Tracheal epithelial cell (primary cell): ENCODE data around the gene IFNK. TPM values are rescaled to one million over a fixed set of nuclear protein-coding genes. Genes with fewer than 3 reads are reported as not detected.

Experiments
- total RNA-seq: library from RNA; depleted of rRNA; stranded (reverse); fragments of >200 nt; gene quantifications from 2 replicates; pipeline ENCODE4 v1.2.1, GENCODE V29; 2014

Gene IFNK, protein sequence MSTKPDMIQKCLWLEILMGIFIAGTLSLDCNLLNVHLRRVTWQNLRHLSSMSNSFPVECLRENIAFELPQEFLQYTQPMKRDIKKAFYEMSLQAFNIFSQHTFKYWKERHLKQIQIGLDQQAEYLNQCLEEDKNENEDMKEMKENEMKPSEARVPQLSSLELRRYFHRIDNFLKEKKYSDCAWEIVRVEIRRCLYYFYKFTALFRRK
- not detected in 2 replicates for total RNA-seq

DNA sequence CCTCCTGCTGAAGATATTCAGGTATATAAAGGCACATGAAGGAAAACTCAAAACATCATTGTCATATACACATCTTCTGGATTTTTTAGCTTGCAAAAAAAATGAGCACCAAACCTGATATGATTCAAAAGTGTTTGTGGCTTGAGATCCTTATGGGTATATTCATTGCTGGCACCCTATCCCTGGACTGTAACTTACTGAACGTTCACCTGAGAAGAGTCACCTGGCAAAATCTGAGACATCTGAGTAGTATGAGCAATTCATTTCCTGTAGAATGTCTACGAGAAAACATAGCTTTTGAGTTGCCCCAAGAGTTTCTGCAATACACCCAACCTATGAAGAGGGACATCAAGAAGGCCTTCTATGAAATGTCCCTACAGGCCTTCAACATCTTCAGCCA, at the start of gene IFNK:
Gene IFNK, plus strand, starts transcription at position 55 of the 400 bp plus-strand sequence. Its CDS starts 47 bp downstream, at position 102.

GRCh38 chr9:27529316-27530278, 5.5 kb downstream of the IFNK start, which contains the start of gene MOB3B:
TSS of gene MOB3B (minus strand) at chr9:27529814. CDS start at chr9:27455550, 74,264 bp downstream.

GRCh38 chr9:27572918-27573633, 49.0 kb downstream of the IFNK start, which contains the start of gene C9orf72:
TSS of gene C9orf72 (minus strand) at chr9:27573481. CDS start at chr9:27567120, 6,361 bp downstream.

Other genes with a start within 250 kb of the IFNK start
- not detected in 2 replicates for gene EQTN, start 227.1 kb upstream of the IFNK start, total RNA-seq
- gene MOB3B, start 5.5 kb downstream of the IFNK start, total RNA-seq: 0.85 and 1.4 TPM in 2 replicates
- 8.4 and 26.2 TPM in 2 replicates for gene C9orf72, start 49.2 kb downstream of the IFNK start, total RNA-seq